ENCODE results near the gene EMX1. TPM values are rescaled to one million over a fixed set of nuclear protein-coding genes. Genes with fewer than 3 reads are reported as not detected.
A peak's percentile ranks its signal among the peaks of the same experiment; 100 is the strongest.

EMX1 gene
- not detected for total RNA-seq
- long read RNA-seq, result 0 reads

GRCh38 chr2:72917138-72917876 lies at the start of gene EMX1:
Gene EMX1, plus strand, starts transcription at chr2:72917519. Its CDS starts 334 bp downstream, at chr2:72917853.
- peak; percentile 89 for ATAC-seq
- Histone ChIP-seq H3K27ac (no peak within 1 kb of the TSS), H3K9me3 (no peaks in the 10 kb centered on the region), H3K36me3 (no peaks in the 10 kb centered on the region), H3K4me1 (peaks cover 46% of the 10 kb centered on the region), H3K27me3 (peaks cover 99% of the 10 kb centered on the region), H3K4me3 (peak within 1 kb of the TSS; percentile 45)
- peak; percentile 83 for DNase-seq
- intact Hi-C loops (cut with DNase I), result no loop called here
- TF ChIP-seq, protein P1, sequence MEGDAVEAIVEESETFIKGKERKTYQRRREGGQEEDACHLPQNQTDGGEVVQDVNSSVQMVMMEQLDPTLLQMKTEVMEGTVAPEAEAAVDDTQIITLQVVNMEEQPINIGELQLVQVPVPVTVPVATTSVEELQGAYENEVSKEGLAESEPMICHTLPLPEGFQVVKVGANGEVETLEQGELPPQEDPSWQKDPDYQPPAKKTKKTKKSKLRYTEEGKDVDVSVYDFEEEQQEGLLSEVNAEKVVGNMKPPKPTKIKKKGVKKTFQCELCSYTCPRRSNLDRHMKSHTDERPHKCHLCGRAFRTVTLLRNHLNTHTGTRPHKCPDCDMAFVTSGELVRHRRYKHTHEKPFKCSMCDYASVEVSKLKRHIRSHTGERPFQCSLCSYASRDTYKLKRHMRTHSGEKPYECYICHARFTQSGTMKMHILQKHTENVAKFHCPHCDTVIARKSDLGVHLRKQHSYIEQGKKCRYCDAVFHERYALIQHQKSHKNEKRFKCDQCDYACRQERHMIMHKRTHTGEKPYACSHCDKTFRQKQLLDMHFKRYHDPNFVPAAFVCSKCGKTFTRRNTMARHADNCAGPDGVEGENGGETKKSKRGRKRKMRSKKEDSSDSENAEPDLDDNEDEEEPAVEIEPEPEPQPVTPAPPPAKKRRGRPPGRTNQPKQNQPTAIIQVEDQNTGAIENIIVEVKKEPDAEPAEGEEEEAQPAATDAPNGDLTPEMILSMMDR (IDR thresholded peaks at IDR 0.05), result no peak

- ATAC-seq (no peak), DNase-seq (no peak)
- H3K27ac ChIP-seq, result no peak overlapping the region
- H3K4me3 ChIP-seq, result no peak overlapping the region
- intact Hi-C loops (cut with DNase I), result no loop called here
- peaks cover 11% of the 10 kb centered on the region for H3K27me3 ChIP-seq
- H3K36me3 ChIP-seq, result no peaks in the 10 kb centered on the region
- H3K4me1 ChIP-seq, result no peaks in the 10 kb centered on the region
- TF ChIP-seq, protein P1 (IDR thresholded peaks at IDR 0.05), result no peak
- H3K9me3 ChIP-seq, result no peaks in the 10 kb centered on the region
These were observed 46.3 kb upstream of the EMX1 start for GRCh38 chr2:72871060-72871459.

GRCh38 chr2:72871880-72872279 lies 45.4 kb upstream of the EMX1 start:
- H3K27ac ChIP-seq, result no peak overlapping the region
- H3K36me3 ChIP-seq, result no peaks in the 10 kb centered on the region
- H3K4me1 ChIP-seq, result no peaks in the 10 kb centered on the region
- intact Hi-C loops (cut with DNase I), result no loop called here
- ATAC-seq (no peak), DNase-seq (no peak)
- peaks cover 11% of the 10 kb centered on the region for H3K27me3 ChIP-seq
- H3K9me3 ChIP-seq, result no peaks in the 10 kb centered on the region
- TF ChIP-seq, protein P1 (IDR thresholded peaks at IDR 0.05), result no peak
- no peak overlapping the region for H3K4me3 ChIP-seq

GRCh38 chr2:72883356-72883962 lies 33.9 kb upstream of the EMX1 start:
- Histone ChIP-seq H3K4me3 (no peak overlapping the region), H3K9me3 (no peaks in the 10 kb centered on the region), H3K4me1 (peaks cover 14% of the 10 kb centered on the region), H3K27me3 (peaks cover 10% of the 10 kb centered on the region), H3K27ac (no peak overlapping the region), H3K36me3 (no peaks in the 10 kb centered on the region)
- intact Hi-C loops (cut with DNase I), result no loop called here
- TF ChIP-seq, protein P1 (IDR thresholded peaks at IDR 0.05), result no peak
- no peak for ATAC-seq
- no peak for DNase-seq

GRCh38 chr2:72886505-72887031 lies 30.8 kb upstream of the EMX1 start:
- Histone ChIP-seq H3K27ac (peak overlapping the region; percentile 89), H3K4me3 (peak overlapping the region; percentile 84), H3K4me1 (peaks cover 17% of the 10 kb centered on the region), H3K9me3 (no peaks in the 10 kb centered on the region), H3K27me3 (no peaks in the 10 kb centered on the region), H3K36me3 (peaks cover 3% of the 10 kb centered on the region)
- intact Hi-C loops (cut with DNase I), result no loop called here
- TF ChIP-seq, protein P1 (IDR thresholded peaks at IDR 0.05), result no peak
- DNase-seq, result no peak
- ATAC-seq, result no peak
